Measurements from ENCODE around the gene SYT17.
A peak's percentile ranks its signal among the peaks of the same experiment; 100 is the strongest.

The SYT17 gene

DNA sequence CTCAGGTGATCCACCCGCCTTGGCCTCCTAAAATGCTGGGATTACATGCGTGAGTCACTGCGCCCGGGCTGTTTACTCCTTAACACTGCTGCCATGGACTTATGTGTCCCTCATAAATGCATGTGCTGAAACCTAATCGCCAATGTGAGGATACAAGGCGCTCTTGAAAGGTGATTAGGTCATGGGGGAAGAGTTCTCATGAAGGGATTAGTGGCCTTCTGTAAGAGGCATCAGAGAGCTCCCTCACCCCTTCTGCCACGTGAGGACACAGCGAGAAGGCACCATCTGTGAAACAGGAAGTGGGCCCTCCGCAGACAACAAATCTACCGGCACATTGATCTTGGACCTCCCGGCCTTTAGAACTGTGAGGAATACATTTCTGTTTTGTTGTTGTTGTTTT is 35.1 kb upstream of the SYT17 start:
- H3K27ac Mint-ChIP-seq: peak overlapping the region; percentile 76
- H3K4me1 Mint-ChIP-seq: peaks cover 21% of the 10 kb centered on the region
- ATAC-seq (ENCODE audit: low read depth) (peak; percentile 32), DNase-seq (ENCODE audit: low spot score in 2 of 2) (no peak)
- H3K4me3 Mint-ChIP-seq: no peak overlapping the region
- no peaks in the 10 kb centered on the region for H3K9me3 Mint-ChIP-seq
- H3K27me3 Mint-ChIP-seq: peaks cover 3% of the 10 kb centered on the region
- H3K36me3 Mint-ChIP-seq: no peaks in the 10 kb centered on the region

DNA sequence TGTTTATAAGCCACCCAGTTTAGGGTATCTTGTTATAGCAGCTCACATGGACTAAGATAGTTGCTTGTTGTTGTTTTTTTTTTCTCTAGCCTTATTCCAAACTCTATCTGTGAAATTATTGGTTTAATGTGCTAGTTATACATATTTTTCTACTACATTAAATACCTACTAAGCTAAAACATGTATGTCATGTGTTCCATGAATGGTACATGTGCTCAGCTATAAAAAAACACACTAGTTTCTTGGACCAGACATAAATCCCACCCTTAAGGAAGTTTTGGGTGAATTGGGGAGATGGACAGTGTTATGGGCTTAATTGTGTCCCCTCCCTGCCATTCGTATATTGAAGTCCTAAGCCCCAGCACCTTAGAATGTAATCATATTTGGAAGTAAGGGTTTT is 34.4 kb upstream of the SYT17 start:
- Mint-ChIP-seq H3K27ac (no peak overlapping the region), H3K4me1 (peaks cover 21% of the 10 kb centered on the region), H3K36me3 (no peaks in the 10 kb centered on the region), H3K27me3 (peaks cover 5% of the 10 kb centered on the region), H3K4me3 (no peak overlapping the region), H3K9me3 (no peaks in the 10 kb centered on the region)
- DNase-seq (ENCODE audit: low spot score in 2 of 2): no peak
- no peak for ATAC-seq (ENCODE audit: low read depth)

DNA sequence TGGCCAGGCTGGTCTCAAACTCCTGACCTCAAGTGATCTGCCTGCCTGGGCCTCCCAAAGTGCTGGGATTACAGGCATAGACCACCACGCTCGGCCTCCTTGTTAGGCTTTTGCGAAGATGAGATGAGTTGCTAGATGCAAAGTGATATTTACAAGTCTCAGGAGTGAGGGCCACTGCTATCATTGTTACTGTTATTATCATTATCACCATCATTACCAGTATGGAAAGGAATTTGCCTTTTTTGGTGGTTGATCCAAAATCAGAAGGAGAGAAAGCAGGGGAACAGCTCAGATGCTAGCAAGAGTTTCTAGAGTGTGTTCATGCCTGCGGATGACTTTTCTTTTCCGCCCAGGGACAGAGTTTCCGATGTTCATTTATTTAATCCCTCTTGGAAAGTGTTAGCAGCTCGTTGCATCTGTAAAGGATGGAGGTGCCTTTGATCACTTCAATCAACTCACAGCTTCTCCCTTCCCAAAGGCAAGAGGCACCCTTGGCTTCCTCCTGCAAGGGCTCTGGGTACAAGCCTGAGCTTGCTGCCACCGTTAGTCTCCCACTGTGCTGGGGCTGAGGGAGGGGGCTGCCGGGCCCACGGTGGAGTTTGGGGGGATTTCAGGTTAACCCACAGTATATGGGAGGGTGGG is 32.7 kb upstream of the SYT17 start:
- Mint-ChIP-seq H3K36me3 (no peaks in the 10 kb centered on the region), H3K4me3 (no peak overlapping the region), H3K27me3 (peaks cover 7% of the 10 kb centered on the region), H3K4me1 (peaks cover 13% of the 10 kb centered on the region), H3K27ac (no peak overlapping the region), H3K9me3 (no peaks in the 10 kb centered on the region)
- no peak for ATAC-seq (ENCODE audit: low read depth)
- no peak for DNase-seq (ENCODE audit: low spot score in 2 of 2)

DNA sequence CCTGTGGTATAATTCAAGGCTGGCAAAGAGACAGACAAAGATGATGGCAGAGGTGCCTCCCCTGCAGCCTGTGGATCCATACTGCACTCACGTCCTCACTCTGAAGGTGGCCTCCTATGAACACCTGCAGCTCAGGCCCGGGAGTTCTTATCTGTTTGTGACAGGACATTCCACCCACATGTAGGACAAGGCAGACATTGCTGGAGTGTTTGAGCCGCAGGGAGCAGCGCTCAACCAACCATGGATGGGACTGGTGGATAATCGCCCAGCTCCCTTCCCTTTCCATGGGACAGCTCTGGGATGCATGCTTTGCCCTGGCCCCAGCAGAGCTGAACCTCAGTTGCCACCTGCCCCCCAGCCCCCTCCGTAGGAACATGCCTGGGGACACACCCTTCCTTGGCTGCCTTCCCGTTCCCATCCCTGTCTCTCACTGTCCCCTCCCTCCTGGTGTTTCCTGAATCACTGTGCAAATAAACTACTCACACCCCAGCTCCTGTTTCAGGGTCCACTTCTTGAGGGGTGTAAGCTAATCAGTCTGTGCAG is 32.1 kb upstream of the SYT17 start:
- H3K27me3 Mint-ChIP-seq: peaks cover 8% of the 10 kb centered on the region
- ATAC-seq (ENCODE audit: low read depth): no peak
- H3K4me3 Mint-ChIP-seq: no peak overlapping the region
- peaks cover 9% of the 10 kb centered on the region for H3K4me1 Mint-ChIP-seq
- no peak overlapping the region for H3K27ac Mint-ChIP-seq
- H3K9me3 Mint-ChIP-seq: no peaks in the 10 kb centered on the region
- DNase-seq (ENCODE audit: low spot score in 2 of 2): no peak
- no peaks in the 10 kb centered on the region for H3K36me3 Mint-ChIP-seq

DNA sequence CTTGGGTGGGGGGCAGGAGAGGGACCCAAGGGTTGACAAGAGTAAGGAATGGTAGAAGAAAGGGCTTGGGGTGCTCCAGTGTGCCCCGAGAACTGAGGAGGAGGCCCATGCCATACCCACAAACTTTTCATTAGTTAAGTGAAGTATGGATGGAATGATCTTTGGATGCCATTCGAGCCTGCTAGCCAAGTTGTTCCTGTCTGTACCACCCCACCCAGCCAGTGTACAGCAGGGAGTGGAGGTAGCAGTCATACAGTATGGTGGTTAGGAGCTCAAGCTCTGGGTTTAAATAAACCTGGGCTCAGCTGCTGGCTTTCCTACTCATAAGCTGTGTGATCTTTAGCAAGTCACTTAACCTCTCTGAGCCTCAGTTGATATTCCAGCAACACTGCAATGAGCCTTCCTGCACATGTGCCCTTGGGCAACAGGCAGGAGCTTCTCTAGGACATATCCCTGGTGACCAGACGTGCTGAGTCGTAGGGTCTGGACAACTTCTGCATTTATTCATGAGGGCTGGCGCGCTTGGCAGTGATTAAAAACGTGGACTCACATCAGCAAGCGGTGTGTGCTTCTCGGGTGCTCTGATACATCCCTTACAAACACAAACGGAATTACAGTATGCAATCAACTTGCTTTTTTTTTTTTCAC is 31.4 kb upstream of the SYT17 start:
- DNase-seq (ENCODE audit: low spot score in 2 of 2): no peak
- H3K27me3 Mint-ChIP-seq: peaks cover 10% of the 10 kb centered on the region

DNA sequence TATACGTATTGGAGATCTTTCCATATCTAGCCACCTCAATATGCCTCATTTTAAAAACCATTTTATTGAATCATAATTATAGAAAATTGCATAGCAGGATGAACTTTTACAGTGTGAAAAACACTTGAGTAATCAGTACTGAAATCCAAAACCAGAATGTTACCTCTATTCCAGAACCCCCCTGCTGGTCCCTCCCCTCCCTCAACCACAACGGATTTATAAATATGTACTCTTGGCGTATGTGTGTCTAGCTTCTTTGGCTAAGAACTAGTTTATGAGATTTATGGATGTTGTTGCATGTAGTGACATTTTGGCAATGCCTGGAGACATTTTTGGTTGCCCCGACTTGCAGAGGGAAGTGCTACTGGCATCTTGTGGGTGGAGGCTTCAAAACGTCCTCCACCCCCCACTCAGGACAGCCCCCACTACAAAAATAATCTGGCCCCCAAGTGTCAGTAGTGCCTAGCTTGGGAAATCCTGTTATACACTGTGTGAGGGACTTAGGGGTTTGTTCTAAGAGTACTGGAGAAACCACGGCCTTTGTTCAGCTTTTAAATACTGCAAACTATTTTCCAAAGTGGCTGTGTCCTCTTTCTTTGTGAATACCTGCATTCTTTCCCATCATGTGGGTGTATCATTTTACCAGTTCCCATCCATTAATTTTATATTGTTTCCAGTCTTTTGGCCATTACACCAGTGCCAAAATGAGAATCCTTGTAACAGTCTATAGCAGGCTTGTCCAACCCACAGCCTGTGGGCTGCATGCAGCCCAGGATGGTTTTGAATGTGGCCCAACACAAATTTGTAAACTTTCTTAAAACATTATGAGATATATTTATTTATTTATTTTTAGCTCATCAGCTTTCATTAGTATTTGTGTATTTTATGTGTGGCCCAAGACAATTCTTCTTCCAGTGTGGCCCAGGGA is 30.6 kb upstream of the SYT17 start:
- Mint-ChIP-seq H3K36me3 (no peaks in the 10 kb centered on the region), H3K27ac (no peak overlapping the region), H3K9me3 (no peaks in the 10 kb centered on the region), H3K4me1 (peaks cover 5% of the 10 kb centered on the region), H3K27me3 (peaks cover 10% of the 10 kb centered on the region), H3K4me3 (no peak overlapping the region)
- DNase-seq (ENCODE audit: low spot score in 2 of 2): no peak
- no peak for ATAC-seq (ENCODE audit: low read depth)

More for the DNA sequence above, 31.4 kb upstream of the SYT17 start:
- H3K27ac Mint-ChIP-seq: no peak overlapping the region
- peaks cover 5% of the 10 kb centered on the region for H3K4me1 Mint-ChIP-seq
- no peak overlapping the region for H3K4me3 Mint-ChIP-seq
- H3K9me3 Mint-ChIP-seq: no peaks in the 10 kb centered on the region
- ATAC-seq (ENCODE audit: low read depth): no peak
- H3K36me3 Mint-ChIP-seq: no peaks in the 10 kb centered on the region

DNA sequence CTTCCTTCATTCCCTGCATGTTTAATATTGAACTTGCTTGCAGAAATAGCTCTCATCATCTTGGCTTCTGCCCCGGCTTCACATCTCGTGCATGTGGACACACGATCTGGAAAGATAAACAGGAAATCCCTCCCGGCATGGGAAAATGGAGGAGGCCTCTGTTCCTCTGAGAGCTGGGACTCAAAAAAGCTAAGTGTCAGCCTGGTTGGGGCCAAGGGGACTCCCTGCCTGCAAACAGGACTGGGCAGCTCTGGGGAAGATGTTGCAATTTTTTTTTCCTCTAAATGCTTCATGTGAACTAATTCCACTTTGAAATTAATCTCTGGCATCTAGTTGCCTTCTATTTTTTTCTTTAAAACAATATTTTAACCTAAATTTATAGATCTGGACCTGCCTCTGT is 29.4 kb upstream of the SYT17 start:
- no peak overlapping the region for H3K4me3 Mint-ChIP-seq
- H3K4me1 Mint-ChIP-seq: no peaks in the 10 kb centered on the region
- peaks cover 13% of the 10 kb centered on the region for H3K27me3 Mint-ChIP-seq
- no peaks in the 10 kb centered on the region for H3K36me3 Mint-ChIP-seq
- DNase-seq (ENCODE audit: low spot score in 2 of 2): no peak
- no peak overlapping the region for H3K27ac Mint-ChIP-seq
- ATAC-seq (ENCODE audit: low read depth): no peak
- no peaks in the 10 kb centered on the region for H3K9me3 Mint-ChIP-seq

DNA sequence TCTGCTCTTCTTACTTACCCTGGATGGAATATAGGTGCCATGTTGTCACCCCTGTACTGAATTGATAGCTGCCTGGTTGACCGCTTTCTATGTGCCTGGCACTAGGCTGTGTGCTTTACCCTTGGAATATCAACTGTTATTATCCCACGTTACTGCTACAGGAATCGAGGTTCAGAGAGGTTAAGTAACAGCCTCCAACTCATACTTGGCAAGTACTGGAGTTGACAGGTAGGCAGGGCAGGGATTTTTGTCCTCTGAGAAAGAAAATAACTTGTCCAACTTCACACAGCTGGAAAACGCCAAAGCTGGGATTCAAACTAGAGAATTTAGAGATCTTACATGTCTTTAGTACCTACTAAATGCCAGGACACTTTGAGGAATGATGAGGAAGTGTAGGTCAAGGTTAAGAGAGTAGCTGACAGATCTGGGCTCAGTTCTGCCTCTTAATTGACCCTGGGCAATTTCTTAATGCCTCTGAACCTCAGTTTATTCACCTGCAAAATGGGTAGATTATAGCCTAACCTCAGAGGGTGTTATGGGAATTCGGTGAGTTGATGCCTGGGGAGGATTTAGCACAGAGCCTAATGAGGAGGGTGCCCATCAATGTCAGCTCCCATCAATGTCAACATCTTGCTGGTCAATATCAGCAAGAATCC is 28.5 kb upstream of the SYT17 start:
- no peaks in the 10 kb centered on the region for H3K36me3 Mint-ChIP-seq
- no peak for ATAC-seq (ENCODE audit: low read depth)

DNA sequence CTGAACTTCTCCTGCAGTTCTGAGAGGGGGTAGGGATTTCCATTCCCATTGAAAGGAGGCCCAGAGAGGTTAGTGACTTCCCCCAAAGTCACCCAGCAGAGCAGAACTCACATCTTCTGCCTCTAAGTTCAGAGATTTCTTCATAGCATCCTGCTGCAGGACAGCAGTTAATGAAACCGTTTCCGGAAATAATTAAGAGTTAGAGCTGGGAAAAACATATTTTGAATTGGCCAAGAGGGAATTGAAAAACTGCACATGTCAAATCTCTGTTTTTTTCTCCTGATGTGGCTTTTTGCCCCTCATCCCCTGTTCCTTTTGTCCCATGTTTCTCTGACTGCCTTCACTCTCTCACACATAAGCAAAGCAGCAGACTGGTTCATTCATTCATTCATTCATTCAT is 27.6 kb upstream of the SYT17 start:
- no peak for ATAC-seq (ENCODE audit: low read depth)
- Mint-ChIP-seq H3K27me3 (peaks cover 15% of the 10 kb centered on the region), H3K4me1 (no peaks in the 10 kb centered on the region), H3K9me3 (no peaks in the 10 kb centered on the region), H3K27ac (no peak overlapping the region), H3K36me3 (no peaks in the 10 kb centered on the region), H3K4me3 (no peak overlapping the region)
- no peak for DNase-seq (ENCODE audit: low spot score in 2 of 2)

More for the DNA sequence above, 28.5 kb upstream of the SYT17 start:
- Mint-ChIP-seq H3K9me3 (no peaks in the 10 kb centered on the region), H3K27me3 (peaks cover 15% of the 10 kb centered on the region), H3K27ac (no peak overlapping the region), H3K4me3 (no peak overlapping the region), H3K4me1 (no peaks in the 10 kb centered on the region)
- no peak for DNase-seq (ENCODE audit: low spot score in 2 of 2)

DNA sequence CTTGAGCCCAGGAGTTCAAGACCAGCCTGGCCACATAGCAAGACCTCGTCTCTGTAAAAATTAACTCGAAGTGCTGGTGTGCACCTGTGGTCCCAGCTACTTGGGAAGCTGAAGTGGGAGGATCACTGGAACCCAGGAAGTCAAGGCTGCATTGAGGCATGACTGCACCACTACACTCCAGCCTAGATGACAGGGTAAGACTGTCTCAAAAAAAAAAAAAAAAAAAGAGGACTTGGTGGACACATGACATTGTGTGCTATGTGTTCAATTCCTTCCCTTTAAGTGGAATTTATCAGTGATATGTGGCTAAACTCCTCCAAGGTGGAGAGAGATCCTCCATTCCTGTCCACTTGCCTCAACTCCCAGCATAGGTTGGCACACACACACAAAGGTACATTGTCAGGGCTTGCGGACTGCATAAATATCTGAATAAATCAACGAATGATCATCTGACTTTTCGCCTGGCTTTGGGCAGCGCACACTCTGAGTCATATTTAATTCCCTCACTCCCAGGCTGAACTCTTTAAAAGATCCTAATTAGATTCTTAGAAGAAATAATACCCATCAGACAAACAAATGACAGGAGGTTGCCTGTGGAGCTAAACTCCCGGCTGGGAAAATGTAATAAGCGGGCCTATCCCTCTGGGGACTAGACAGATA is 25.0 kb upstream of the SYT17 start:
- peaks cover 16% of the 10 kb centered on the region for H3K27me3 Mint-ChIP-seq
- peaks cover under 1% of the 10 kb centered on the region for H3K9me3 Mint-ChIP-seq
- H3K27ac Mint-ChIP-seq: no peak overlapping the region
- DNase-seq (ENCODE audit: low spot score in 2 of 2): no peak
- no peak for ATAC-seq (ENCODE audit: low read depth)
- H3K4me1 Mint-ChIP-seq: no peaks in the 10 kb centered on the region
- H3K36me3 Mint-ChIP-seq: no peaks in the 10 kb centered on the region
- H3K4me3 Mint-ChIP-seq: no peak overlapping the region

DNA sequence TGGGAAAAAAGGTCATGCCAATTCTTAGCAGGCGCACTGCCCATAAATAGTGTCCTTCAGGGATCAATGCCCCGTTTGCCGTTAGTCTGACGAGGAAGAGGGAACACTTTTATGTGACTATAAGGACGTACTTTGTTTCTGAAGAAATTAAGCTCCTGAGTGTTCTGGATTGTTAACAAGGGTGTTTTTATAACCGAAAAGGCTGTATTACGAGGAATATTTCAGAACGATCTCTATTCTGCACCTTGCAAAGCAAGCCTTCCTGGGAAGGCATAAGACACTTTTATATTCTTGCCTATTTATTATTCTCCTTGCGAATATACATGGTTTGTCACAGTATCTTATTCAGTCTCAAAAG is 24.5 kb upstream of the SYT17 start:
- H3K27me3 Mint-ChIP-seq: peaks cover 13% of the 10 kb centered on the region
- H3K9me3 Mint-ChIP-seq: peaks cover 4% of the 10 kb centered on the region
- no peak overlapping the region for H3K4me3 Mint-ChIP-seq
- DNase-seq (ENCODE audit: low spot score in 2 of 2): no peak
- no peaks in the 10 kb centered on the region for H3K36me3 Mint-ChIP-seq
- no peaks in the 10 kb centered on the region for H3K4me1 Mint-ChIP-seq
- no peak overlapping the region for H3K27ac Mint-ChIP-seq
- no peak for ATAC-seq (ENCODE audit: low read depth)

DNA sequence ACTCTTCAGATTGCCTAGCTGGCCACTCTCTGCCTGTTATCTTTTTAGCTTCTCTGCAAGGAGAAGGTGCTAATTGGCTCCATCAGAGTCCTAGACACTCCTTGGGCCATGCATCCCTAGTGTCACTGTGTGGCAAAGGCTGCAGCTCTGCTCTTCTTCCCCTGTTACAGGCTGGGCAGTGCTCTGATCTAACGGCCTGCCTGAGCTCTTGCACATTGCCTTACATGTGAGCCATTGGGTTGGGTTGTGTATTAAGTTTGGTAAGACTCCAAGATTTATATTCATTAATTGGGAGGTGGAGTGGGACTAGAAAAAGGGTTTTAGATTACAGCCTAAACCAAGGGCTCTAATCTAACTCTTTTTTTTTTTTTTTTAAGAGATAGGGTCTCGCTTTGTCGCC is 23.0 kb upstream of the SYT17 start:
- Mint-ChIP-seq H3K27ac (no peak overlapping the region), H3K4me3 (no peak overlapping the region), H3K36me3 (no peaks in the 10 kb centered on the region), H3K4me1 (no peaks in the 10 kb centered on the region), H3K27me3 (peaks cover 13% of the 10 kb centered on the region), H3K9me3 (peaks cover 6% of the 10 kb centered on the region)
- DNase-seq (ENCODE audit: low spot score in 2 of 2): no peak
- no peak for ATAC-seq (ENCODE audit: low read depth)

DNA sequence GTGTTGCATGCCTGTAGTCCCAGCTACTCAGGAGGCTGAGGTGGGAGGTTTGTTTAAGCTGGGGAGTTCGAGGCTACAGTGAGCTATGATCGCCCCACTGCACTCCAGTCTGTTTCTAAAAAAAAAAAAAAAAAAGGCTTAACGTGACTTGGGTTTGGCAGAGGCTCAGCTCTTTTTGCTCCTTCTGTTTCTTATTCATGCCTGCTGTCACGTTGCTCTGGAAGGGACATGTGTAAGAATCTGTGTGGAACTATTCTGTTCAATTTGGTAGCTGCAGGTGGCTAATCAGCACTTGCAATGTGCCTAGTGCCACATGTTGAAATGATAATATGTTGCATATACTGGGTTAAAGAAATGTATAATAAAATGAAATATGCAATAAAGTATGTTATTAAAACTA is 20.9 kb upstream of the SYT17 start:
- Mint-ChIP-seq H3K4me3 (no peak overlapping the region), H3K27me3 (peaks cover 12% of the 10 kb centered on the region), H3K4me1 (no peaks in the 10 kb centered on the region), H3K9me3 (peaks cover 6% of the 10 kb centered on the region), H3K36me3 (no peaks in the 10 kb centered on the region), H3K27ac (no peak overlapping the region)
- DNase-seq (ENCODE audit: low spot score in 2 of 2): no peak
- ATAC-seq (ENCODE audit: low read depth): no peak
